Osteoblast (primary cell): ENCODE measurements around the gene ATP8B2. TPM values are rescaled to one million over a fixed set of nuclear protein-coding genes. Genes with fewer than 3 reads are reported as not detected.

Experiments used
- DNase-seq: peaks from one replicate; pipeline ENCODE4 v3.0.0; 2011; ENCODE audit warnings: low spot score, mixed read lengths; ENCODE audit not compliant: insufficient read length; ENCODE audit errors: missing footprints
- H2AFZ ChIP-seq: 2 replicates; pipeline ENCODE4 v1.6.0; 2011; ENCODE audit warnings: mild to moderate bottlenecking, low read length
- H3K27ac ChIP-seq: 2 replicates; pipeline ENCODE4 v1.5.1; 2011; ENCODE audit warnings: mild to moderate bottlenecking, low read depth, low read length, moderate library complexity
- H3K27me3 ChIP-seq: 2 replicates; pipeline ENCODE4 v1.6.0; 2012; ENCODE audit warnings: mild to moderate bottlenecking, control low read depth, inconsistent platforms, low read length, moderate library complexity; ENCODE audit not compliant: insufficient read depth
- H3K36me3 ChIP-seq: 2 replicates; pipeline ENCODE4 v1.5.1; 2011; ENCODE audit warnings: mild to moderate bottlenecking, low read length, control low read depth, moderate library complexity; ENCODE audit not compliant: insufficient read depth
- H3K4me1 ChIP-seq: 2 replicates; pipeline ENCODE4 v1.5.1; 2011; ENCODE audit warnings: mild to moderate bottlenecking, low read length, control low read depth, moderate library complexity; ENCODE audit not compliant: insufficient read depth
- H3K4me2 ChIP-seq: 2 replicates; pipeline ENCODE4 v1.6.0; 2011; ENCODE audit warnings: mild to moderate bottlenecking, low read length; ENCODE audit not compliant: insufficient read depth
- H3K4me3 ChIP-seq: fragments of 200-600 bp; sonication (generic); 3 replicates; pipeline ENCODE4 v1.5.1; 2012; ENCODE audit warnings: mild to moderate bottlenecking, low read length, inconsistent platforms; ENCODE audit not compliant: insufficient read depth
- H3K79me2 ChIP-seq: 2 replicates; pipeline ENCODE4 v1.6.0; 2012; ENCODE audit warnings: mild to moderate bottlenecking, low read length, control low read depth, inconsistent platforms; ENCODE audit not compliant: insufficient read depth
- H3K9me3 ChIP-seq: 2 replicates; pipeline ENCODE4 v1.5.1; 2011; ENCODE audit warnings: low read depth, low read length, control low read depth
- H4K20me1 ChIP-seq: 2 replicates; pipeline ENCODE4 v1.6.0; 2012; ENCODE audit warnings: mild to moderate bottlenecking, low read length, control low read depth; ENCODE audit not compliant: insufficient read depth
- total RNA-seq: library from RNA; depleted of rRNA; stranded (reverse); fragments of >200 nt; gene quantifications from 2 replicates; pipeline ENCODE4 v1.2.3, GENCODE V29; 2012
- TF ChIP-seq, protein P1 (sequence below): IDR thresholded peaks from 2 replicates; pipeline ENCODE4 v1.5.1; 2011; ENCODE audit warnings: mild to moderate bottlenecking, low read depth, low read length, moderate library complexity; ENCODE audit errors: extremely low read depth

Gene ATP8B2
- total RNA-seq, 1 donor, result 162 TPM

GRCh38 chr1:154326546-154327465 lies 1.5 kb downstream of the ATP8B2 start:
- Histone ChIP-seq H3K9me3 (no peaks in the 10 kb centered on the region), H3K4me1 (peaks cover 33% of the 10 kb centered on the region), H3K4me2 (peak overlapping the region; percentile 97), H4K20me1 (peaks cover 27% of the 10 kb centered on the region), H2AFZ (peak overlapping the region; percentile 81), H3K27ac (peak overlapping the region; percentile 100), H3K36me3 (peaks cover 23% of the 10 kb centered on the region), H3K4me3 (peak overlapping the region; percentile 83), H3K79me2 (peaks cover 38% of the 10 kb centered on the region), H3K27me3 (peaks cover 15% of the 10 kb centered on the region)
- TF ChIP-seq, protein P1, sequence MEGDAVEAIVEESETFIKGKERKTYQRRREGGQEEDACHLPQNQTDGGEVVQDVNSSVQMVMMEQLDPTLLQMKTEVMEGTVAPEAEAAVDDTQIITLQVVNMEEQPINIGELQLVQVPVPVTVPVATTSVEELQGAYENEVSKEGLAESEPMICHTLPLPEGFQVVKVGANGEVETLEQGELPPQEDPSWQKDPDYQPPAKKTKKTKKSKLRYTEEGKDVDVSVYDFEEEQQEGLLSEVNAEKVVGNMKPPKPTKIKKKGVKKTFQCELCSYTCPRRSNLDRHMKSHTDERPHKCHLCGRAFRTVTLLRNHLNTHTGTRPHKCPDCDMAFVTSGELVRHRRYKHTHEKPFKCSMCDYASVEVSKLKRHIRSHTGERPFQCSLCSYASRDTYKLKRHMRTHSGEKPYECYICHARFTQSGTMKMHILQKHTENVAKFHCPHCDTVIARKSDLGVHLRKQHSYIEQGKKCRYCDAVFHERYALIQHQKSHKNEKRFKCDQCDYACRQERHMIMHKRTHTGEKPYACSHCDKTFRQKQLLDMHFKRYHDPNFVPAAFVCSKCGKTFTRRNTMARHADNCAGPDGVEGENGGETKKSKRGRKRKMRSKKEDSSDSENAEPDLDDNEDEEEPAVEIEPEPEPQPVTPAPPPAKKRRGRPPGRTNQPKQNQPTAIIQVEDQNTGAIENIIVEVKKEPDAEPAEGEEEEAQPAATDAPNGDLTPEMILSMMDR, result no peak
- peak; percentile 98 for DNase-seq

DNA sequence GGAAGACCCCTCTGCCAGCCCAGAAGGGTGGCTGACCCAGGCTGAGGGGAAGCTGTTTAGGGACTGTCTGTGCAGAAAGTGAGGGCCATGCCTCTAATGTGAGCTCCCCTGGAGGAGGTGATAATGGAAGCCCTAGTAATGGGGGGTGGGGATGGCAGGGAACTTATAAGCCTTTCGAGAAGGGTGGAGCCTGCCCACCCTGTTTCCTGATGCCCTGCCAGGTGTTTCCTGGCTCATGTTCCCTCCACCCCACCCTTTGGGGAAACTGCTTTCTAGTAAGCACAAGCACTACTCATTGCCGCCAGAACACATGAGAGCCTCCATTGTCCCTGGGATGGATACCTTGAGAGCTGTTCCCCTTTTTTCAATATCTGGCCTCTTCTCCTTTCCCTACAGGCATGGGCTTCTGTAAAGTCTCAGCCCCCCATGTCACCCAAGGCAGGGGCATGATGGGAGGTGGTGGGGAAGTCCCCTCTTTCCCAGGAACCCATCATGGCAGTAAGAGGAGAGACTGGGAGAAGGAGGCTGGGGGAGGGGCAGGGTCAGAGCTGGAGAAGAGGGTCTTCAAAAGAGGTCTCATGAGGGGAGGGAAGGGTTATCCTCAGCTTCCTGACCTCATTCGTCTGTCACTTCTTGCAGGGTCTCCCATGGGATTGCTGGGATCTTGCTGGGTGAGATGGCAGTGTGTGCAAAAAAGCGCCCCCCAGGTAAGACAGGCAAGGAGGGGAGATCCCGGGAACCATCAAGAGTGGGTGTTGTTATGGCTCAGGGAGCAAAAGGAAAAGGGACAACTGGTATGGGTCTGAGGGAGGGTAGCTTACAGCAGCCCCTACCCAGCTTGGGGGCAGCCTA lies 2.4 kb downstream of the ATP8B2 start:
- peak overlapping the region; percentile 63 for H3K4me3 ChIP-seq
- H2AFZ ChIP-seq, result no peak overlapping the region
- H3K27ac ChIP-seq, result peak overlapping the region; percentile 100
- peaks cover 32% of the 10 kb centered on the region for H3K36me3 ChIP-seq
- H3K4me2 ChIP-seq, result peak overlapping the region; percentile 95
- H3K79me2 ChIP-seq, result peaks cover 38% of the 10 kb centered on the region
- peaks cover 28% of the 10 kb centered on the region for H4K20me1 ChIP-seq
- TF ChIP-seq, protein P1, result no peak
- H3K27me3 ChIP-seq, result peaks cover 9% of the 10 kb centered on the region
- peak; percentile 67 for DNase-seq
- H3K9me3 ChIP-seq, result no peaks in the 10 kb centered on the region
- peaks cover 33% of the 10 kb centered on the region for H3K4me1 ChIP-seq

- peaks cover 28% of the 10 kb centered on the region for H4K20me1 ChIP-seq
- TF ChIP-seq, protein P1, result no peak
- H3K79me2 ChIP-seq, result peaks cover 38% of the 10 kb centered on the region
- H3K27me3 ChIP-seq, result peaks cover under 1% of the 10 kb centered on the region
- peaks cover 33% of the 10 kb centered on the region for H3K4me1 ChIP-seq
- DNase-seq, result peak; percentile 98
- no peaks in the 10 kb centered on the region for H3K9me3 ChIP-seq
- H3K4me2 ChIP-seq, result peak overlapping the region; percentile 95
- H2AFZ ChIP-seq, result no peak overlapping the region
- peak overlapping the region; percentile 65 for H3K27ac ChIP-seq
- H3K4me3 ChIP-seq, result peak overlapping the region; percentile 63
- H3K36me3 ChIP-seq, result peaks cover 37% of the 10 kb centered on the region
These were observed 3.2 kb downstream of the ATP8B2 start for GRCh38 chr1:154328318-154329151.
